Measurements from ENCODE around the gene PMEPA1. TPM values are rescaled to one million over a fixed set of nuclear protein-coding genes. Genes with fewer than 3 reads are reported as not detected.

The PMEPA1 gene
- total RNA-seq, 2 donors from 2014 or later: 1.6 to 2.3 TPM

- peak overlapping the region; percentile 25 for H3K27ac Mint-ChIP-seq
- peaks cover 4% of the 10 kb centered on the region for H3K27me3 Mint-ChIP-seq
- no peaks in the 10 kb centered on the region for H3K36me3 Mint-ChIP-seq (ENCODE audit: low read depth)
- ATAC-seq (replicated peaks): peak; percentile 76
- H3K4me3 Mint-ChIP-seq: no peak overlapping the region
- H3K9me3 Mint-ChIP-seq: no peaks in the 10 kb centered on the region
- peaks cover 13% of the 10 kb centered on the region for H3K4me1 Mint-ChIP-seq
Measured at GRCh38 chr20:57600320-57601210, 109.2 kb downstream of the PMEPA1 start.

- no peak overlapping the region for H3K4me3 Mint-ChIP-seq
Measured at GRCh38 chr20:57598491-57598890, 111.3 kb downstream of the PMEPA1 start.

More at GRCh38 chr20:57598491-57598890, 111.3 kb downstream of the PMEPA1 start:
- H3K27ac Mint-ChIP-seq: no peak overlapping the region
- peaks cover 4% of the 10 kb centered on the region for H3K27me3 Mint-ChIP-seq
- H3K9me3 Mint-ChIP-seq: no peaks in the 10 kb centered on the region
- no peak for ATAC-seq (replicated peaks)
- H3K4me1 Mint-ChIP-seq: peaks cover 6% of the 10 kb centered on the region
- no peaks in the 10 kb centered on the region for H3K36me3 Mint-ChIP-seq (ENCODE audit: low read depth)

Other genes starting within 250 kb of the PMEPA1 start
- not detected for gene CTCFL, start 184.9 kb downstream of the PMEPA1 start, total RNA-seq
- gene PCK1, start 148.9 kb downstream of the PMEPA1 start, total RNA-seq: not detected
- gene ZBP1, start 89.6 kb downstream of the PMEPA1 start, total RNA-seq: 1 to 10 TPM; 1.0 to 1.7 TPM

Measured in activated T-helper 17 cell treated with anti-CD3 and anti-CD28 coated beads, Interleukin-2, amount 50 U/mL, for 72 hours (primary cell).